ENCODE data around the gene SHROOM3.
A peak's percentile ranks its signal among the peaks of the same experiment; 100 is the strongest.

The SHROOM3 gene

DNA sequence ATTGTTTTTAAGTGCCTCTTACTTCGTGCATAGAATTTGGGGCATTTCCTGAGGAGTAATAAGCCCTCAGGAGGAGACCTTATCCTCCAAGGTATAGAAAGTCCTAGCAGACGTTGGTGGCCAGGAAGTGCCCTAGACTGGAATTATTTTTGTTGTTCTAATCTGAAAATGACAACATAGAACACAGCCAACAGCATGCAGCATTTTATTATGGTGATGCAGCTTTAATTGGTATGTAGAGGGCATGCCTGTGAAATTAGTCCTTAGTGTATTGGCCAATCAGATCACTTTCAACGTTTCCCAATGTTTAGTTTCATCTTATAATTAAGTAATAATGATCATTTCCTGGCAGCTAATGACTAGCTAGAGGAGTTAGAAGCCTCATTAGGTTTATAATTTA, 199.2 kb downstream of the SHROOM3 start:
- DNase-seq = no peak

DNA sequence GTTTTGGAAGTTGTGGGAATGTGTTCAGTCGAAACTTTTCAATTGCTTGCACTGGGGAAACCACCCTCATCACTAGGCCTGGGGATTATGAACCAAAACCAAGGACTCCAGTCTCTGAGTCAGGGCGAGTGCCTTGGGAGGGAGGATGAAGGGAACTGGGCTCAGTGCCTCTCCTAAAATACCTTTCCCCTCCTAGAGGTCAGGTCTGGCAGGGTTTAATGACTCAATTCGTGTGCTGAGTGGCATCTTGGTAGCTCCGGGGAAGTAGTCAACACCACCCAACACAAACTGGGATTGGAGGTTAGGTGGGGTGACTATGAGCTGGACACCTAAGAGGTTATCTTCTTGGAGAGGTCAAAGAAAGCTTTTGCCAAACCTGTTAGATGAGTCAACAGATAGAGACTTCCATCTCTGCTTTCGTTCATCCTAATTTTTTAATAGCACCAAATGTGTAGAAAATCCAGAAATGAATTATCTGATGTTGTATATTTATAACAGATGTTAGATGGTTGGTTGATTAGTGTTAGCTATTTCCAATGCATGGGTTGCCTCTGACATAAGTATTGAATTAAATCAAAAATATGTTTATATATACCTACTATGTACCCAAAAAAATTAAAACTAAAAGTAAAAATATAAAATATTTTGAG, 202.8 kb downstream of the SHROOM3 start:
- DNase-seq = no peak

GRCh38 chr4:76639288-76639687, 204.3 kb downstream of the SHROOM3 start:
- peak in 1 of 2 experiments; percentile 41 for DNase-seq

DNA sequence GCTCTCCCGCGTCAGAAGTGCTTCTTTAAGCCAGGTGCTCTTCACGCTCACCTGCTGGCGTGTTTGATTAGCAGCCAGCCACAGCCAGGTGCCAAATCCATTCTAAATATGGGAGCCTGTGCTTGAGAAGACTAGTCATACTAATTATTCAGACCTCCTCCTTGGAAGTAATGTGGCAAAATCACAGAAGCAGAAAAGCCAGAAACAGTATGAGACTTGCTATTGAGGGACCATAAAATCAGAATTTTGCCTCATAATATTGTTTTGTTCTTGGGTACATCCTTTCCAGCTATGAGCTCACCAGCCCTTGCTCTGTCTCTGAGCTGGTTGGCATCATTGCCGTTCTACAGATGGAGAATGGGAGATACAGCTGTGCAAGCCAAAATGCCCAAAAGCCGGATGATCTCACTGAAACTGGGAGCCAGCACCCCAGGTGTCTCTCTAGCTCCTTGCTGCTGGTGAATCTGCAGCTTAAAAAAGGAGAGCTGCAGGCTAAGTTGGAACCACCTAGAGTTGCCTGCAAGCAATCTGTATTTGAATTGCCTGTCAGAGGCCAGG, 205.4 kb downstream of the SHROOM3 start:
- DNase-seq = peak; percentile 89 to 90

DNA sequence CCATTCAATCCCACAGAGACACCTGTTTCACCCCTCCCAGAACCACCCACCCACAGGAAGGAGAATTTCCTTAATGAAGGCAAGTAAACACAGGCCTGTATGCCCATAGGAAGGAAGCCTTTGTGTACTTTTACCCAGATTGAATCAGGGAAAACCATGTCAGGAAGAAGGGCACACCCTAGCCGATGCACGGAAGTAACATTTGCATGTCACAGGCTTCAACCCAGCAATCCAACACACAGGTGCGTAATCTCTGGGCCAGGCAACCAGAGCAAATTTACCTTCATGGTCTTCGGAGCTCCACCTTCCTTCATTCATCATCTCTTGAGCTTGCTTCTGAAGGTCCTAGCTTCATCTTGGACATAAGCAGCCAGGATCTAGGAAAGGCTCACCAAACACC, 206.3 kb downstream of the SHROOM3 start:
- DNase-seq = peak; percentile 29 to 59

GRCh38 chr4:76641758-76642157, 206.7 kb downstream of the SHROOM3 start:
- DNase-seq = peak; percentile 23 to 35

DNA sequence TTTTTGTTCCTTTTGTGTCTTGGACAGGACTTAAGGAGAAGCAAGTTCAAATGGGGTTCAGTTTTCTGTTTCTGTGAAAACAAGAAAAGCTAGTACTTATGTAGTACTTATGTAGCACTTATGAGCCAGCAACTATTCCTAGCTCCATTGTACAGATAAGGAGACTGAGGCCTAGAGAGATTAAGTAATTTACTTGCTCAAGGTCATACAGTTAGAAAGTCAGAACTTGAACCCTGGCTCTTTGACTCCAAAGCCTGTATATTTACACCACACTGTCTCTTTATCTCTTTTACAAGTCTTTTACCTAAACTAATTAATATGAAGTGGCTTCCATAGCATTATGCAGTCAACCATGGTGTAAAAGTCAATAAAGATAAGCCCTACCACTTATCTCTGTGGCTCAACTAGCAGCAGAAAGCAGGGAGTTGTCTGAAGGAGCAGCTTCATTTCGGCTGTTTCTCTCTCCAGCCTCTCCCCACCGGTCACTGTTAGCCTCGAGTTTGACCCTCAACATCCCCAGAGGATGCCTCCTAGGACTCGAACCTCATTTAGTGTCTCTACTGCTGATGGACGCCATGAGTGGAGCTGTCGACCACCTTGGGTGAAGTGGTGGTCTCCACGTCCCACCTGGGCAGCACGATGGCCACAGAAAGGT, 209.9 kb downstream of the SHROOM3 start:
- no peak for DNase-seq

- no peak for DNase-seq
Observed at GRCh38 chr4:76649086-76649485, 214.1 kb downstream of the SHROOM3 start.

DNA sequence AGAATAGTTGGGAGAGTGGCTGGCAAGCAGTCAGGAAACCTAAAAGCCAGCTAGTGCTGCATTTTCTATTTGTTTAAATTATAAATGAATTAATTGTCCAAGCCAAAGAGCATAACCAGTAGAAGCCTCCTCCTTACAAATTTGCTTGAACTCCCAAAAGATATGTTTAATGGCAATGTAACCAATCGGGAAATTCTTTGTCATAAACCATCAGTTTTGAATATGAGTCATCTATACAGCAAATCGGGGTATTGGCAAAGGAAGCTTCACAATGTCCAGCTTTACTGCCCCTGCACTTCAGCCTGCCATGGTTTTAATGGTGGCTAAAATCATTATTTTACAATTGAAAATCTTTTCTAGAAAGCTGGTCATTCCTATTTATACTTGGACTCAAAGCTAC, 216.6 kb downstream of the SHROOM3 start:
- no peak for DNase-seq

- DNase-seq = no peak
Observed at GRCh38 chr4:76652389-76652788, 217.4 kb downstream of the SHROOM3 start.

DNA sequence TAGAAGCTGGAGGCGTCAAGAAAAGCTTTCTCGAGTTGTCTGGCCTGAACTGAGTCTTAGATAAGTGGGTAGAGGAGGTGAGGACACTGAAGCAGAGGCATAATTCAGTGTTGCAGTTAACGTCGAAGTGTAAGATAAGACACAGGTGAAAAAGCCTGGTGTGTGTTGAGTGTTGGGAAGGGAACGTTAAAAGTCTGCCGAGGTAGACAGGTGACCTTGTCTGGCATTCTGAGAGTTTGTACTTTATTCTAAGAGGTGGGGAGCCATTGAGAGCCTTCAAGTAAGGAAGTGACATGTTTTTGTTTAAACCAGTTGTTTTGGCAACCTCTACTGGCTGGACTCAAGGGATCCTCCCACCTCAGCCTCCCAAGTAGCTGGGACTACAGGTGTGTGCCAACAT, 219.1 kb downstream of the SHROOM3 start:
- no peak for DNase-seq

- no peak for DNase-seq
Observed at GRCh38 chr4:76654791-76655190, 219.8 kb downstream of the SHROOM3 start.

GRCh38 chr4:76655566-76656479, 220.8 kb downstream of the SHROOM3 start:
- DNase-seq = no peak

GRCh38 chr4:76657443-76657842, 222.4 kb downstream of the SHROOM3 start:
- no peak for DNase-seq

DNA sequence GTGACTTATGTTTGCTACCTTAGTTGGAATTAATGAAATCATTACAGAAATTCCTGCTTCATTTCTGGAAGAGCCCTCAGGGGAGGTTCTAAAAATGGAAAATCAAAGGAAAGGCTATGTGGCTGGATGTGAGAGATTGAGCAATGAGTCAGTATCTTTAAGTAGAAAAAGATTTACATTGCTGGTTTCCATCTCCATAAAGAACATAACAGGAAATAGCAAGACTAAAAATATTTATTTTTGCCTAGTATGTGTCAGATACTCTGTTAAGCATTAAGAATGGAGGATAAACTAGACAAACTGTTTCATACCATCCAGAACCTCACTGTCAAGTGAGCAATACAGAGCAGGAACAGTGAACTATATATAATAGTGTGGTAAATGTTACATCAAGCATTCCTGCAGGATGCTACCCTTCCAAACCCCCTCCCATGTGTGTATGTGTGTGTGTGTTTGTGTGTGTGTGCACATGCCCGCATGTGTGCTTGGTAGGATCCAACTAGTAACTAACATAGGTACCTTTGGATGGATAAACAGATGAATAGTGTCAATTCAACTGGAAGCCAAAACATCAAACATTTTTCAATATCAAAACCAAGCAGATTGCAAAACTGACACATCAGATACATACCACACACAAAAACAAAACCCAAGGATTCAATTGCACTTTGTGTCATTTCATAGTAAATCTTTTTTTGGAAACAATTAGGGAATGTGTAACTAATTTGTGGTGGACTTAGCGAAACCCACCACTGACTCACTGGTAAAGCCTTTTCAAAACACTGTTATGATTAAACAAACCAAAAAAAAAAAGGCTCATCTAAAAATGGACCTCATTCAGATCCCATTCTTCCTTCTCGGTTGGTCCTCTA, 223.4 kb downstream of the SHROOM3 start:
- DNase-seq = no peak

- DNase-seq = no peak
Observed at GRCh38 chr4:76659103-76659490, 224.1 kb downstream of the SHROOM3 start.

DNA sequence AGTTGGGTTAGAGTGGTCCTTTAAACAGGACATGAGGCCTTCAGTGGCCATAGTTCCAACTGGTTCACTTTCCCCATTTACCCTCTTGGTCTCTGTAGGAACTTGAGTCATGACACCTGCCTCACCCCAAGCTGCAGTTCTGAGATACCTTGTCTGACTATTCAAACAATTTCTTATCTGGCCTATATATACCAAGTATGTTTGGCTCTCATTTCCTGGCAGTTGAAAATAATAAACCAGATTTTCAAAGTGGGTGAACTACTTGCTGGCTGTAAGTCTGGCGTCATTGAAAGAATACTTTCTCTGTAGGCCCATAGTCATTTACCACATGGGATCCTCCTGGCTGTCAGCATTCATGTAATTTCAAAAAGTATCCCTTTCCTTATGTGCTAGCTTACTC, 228.8 kb downstream of the SHROOM3 start:
- DNase-seq = no peak

DNA sequence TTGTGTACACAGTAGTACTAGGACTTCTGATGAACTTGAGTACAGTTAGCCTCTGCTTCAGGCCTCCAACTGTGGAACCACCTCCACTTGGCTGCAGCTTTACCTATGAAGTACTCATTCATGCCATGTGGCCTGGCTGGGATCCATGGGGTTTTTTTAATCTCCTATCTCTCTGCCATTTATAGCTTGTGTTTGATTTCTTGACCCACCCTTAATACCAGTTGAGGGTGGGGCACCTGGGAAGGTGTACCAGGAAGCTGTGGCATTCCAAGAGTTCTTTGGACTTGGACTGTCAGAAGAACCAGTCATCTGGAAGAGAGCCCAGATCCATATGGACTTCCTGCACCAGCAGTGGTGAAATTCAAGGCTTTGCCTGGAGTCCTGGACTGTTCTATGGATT, 230.1 kb downstream of the SHROOM3 start:
- DNase-seq = no peak

GRCh38 chr4:76665721-76666120, 230.7 kb downstream of the SHROOM3 start:
- no peak for DNase-seq

DNA sequence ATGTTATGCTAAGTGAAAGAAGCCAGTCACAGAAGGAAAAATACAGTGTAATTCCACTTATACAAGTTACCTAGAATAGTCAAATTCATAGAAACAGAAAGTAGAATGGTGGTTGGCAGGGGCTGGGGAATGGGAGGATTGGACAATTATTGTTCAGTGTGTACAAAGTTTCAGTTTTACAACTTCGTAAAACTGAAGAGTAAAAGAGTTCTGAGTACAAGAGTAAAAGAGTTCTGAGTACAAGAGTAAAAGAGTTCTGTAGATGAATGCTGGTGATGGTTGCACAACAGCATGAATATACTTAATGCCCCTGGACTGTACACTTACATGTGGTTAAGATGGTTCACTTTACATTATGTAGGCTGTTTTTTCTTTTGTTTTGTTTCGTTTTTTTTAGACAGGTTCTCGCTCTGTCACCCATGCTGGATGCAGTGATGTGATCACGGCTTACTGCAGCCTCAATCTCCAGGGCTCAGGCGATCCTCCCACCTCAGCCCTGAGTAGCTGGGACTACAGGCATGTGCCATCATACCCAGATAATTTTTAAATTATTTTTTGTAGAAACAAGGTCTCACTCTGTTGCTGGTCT, 232.0 kb downstream of the SHROOM3 start:
- DNase-seq = no peak

DNA sequence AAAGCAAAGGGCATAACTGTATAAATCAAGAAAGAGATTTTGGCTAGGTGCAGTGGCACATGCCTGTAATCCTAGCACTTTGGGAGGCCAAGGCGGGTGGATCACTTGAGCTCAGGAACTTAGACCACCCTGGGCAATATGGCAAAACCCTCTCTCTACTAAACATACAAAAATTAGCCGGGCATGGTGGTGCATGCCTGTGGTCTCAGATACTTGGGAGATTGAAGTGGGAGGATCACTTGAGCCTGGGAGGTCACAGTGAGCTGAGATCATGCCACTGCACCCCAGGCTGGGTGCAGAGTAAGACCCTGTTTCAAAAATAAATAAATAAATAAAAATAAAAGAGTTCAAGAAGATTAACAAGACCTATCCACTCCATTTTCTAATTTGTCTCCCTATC, 235.6 kb downstream of the SHROOM3 start:
- no peak for DNase-seq

GRCh38 chr4:76673362-76673761, 238.3 kb downstream of the SHROOM3 start:
- DNase-seq = no peak

Data from SHP77 (cell line).